IMR-90 (cell line): ENCODE data around the gene IRAK2. TPM values are rescaled to one million over a fixed set of nuclear protein-coding genes. Genes with fewer than 3 reads are reported as not detected.

Experiments used
- ATAC-seq: fragments of 200-7000 bp; cut with Tn5 transposase; 2 replicates; pipeline ENCODE4 v1.9.1; 2020; ENCODE audit warnings: low read depth, mild to moderate bottlenecking, moderate library complexity
- BruUV-seq: library from RNA; stranded (reverse); fragments of 400-500 nt; replicated peaks from 2 replicates; lab custom pipeline; 2021; lab: Mats Ljungman, UMichigan
- CTCF ChIA-PET: fragments of 300-600 bp; formaldehyde crosslinking; extraction: SDS; loops from one replicate; lab custom pipeline; 2021; ENCODE audit warnings: antibody characterized with exemption; lab: Yijun Ruan, JAX
- POLR2A ChIA-PET: fragments of 300-600 bp; sonication (Branson Sonifier 250); formaldehyde crosslinking; loops from one replicate; lab custom pipeline; 2022; ENCODE audit warnings: antibody characterized with exemption; ENCODE audit not compliant: unreplicated experiment; lab: Charles Lee
- DNase-seq: peaks from one replicate; pipeline ENCODE4 v3.0.0; 2013
- H2AFZ ChIP-seq: replicated peaks from 2 replicates; pipeline ENCODE3; 2013; ENCODE audit warnings: low read length, mild to moderate bottlenecking; ENCODE audit not compliant: poor library complexity
- H2AK5ac ChIP-seq: 2 replicates; pipeline ENCODE4 v1.6.1; 2013; ENCODE audit warnings: low read depth, low read length, inconsistent platforms
- H2AK9ac ChIP-seq: replicated peaks from 2 replicates; pipeline ENCODE3; 2013; ENCODE audit warnings: mild to moderate bottlenecking, low read depth, low read length, moderate library complexity; ENCODE audit not compliant: poor library complexity
- H2BK120ac ChIP-seq: 2 replicates; pipeline ENCODE4 v1.6.1; 2013; ENCODE audit warnings: low read depth, low read length, inconsistent platforms
- H2BK15ac ChIP-seq: 3 replicates; pipeline ENCODE4 v1.6.1; 2013; ENCODE audit warnings: low read depth, low read length, inconsistent platforms
- H2BK20ac ChIP-seq: 2 replicates; pipeline ENCODE4 v1.6.1; 2013; ENCODE audit warnings: low read depth, mild to moderate bottlenecking, inconsistent platforms, low read length, moderate library complexity
- H2BK5ac ChIP-seq: 2 replicates; pipeline ENCODE4 v1.6.1; 2013; ENCODE audit warnings: mild to moderate bottlenecking, low read depth, low read length, inconsistent platforms; ENCODE audit not compliant: poor library complexity, severe bottlenecking
- H3K14ac ChIP-seq: replicated peaks from 2 replicates; pipeline ENCODE4 v1.6.1; 2013; ENCODE audit warnings: low read depth, low read length, inconsistent platforms
- H3K18ac ChIP-seq: 2 replicates; pipeline ENCODE4 v1.6.1; 2013; ENCODE audit warnings: low read depth, low read length, control low read depth
- H3K23ac ChIP-seq: 2 replicates; pipeline ENCODE4 v1.6.1; 2013; ENCODE audit warnings: low read depth, low read length, inconsistent platforms
- H3K27ac ChIP-seq: 2 replicates; pipeline ENCODE4 v1.5.1; 2013; ENCODE audit warnings: mild to moderate bottlenecking, control low read depth, low read length; ENCODE audit not compliant: insufficient read depth
- H3K27me3 ChIP-seq: 2 replicates; pipeline ENCODE4 v1.6.1; 2013; ENCODE audit warnings: low read length; ENCODE audit not compliant: control insufficient read depth, insufficient read depth
- H3K36me3 ChIP-seq: 2 replicates; pipeline ENCODE4 v1.6.1; 2013; ENCODE audit warnings: low read length, mixed read lengths; ENCODE audit not compliant: control insufficient read depth, insufficient read depth
- H3K4ac ChIP-seq: 2 replicates; pipeline ENCODE4 v1.6.1; 2013; ENCODE audit warnings: low read depth, low read length, inconsistent platforms
- H3K4me1 ChIP-seq: 2 replicates; pipeline ENCODE4 v1.6.1; 2013; ENCODE audit warnings: low read length, mixed read lengths; ENCODE audit not compliant: control insufficient read depth, insufficient read depth
- H3K4me2 ChIP-seq: 2 replicates; pipeline ENCODE4 v1.6.1; 2013; ENCODE audit warnings: low read depth, mild to moderate bottlenecking, control low read depth, low read length, moderate library complexity
- H3K4me3 ChIP-seq: 2 replicates; pipeline ENCODE4 v1.5.1; 2013; ENCODE audit warnings: low read depth, mild to moderate bottlenecking, control low read depth, low read length, moderate library complexity; ENCODE audit not compliant: insufficient read depth
- H3K56ac ChIP-seq: 2 replicates; pipeline ENCODE4 v1.6.1; 2013; ENCODE audit warnings: low read length, inconsistent platforms; ENCODE audit not compliant: insufficient read depth; ENCODE audit errors: extremely low read depth
- H3K79me1 ChIP-seq, 2 experiments: 2 replicates each; pipeline ENCODE4 v1.6.1; 2013; ENCODE audit warnings: low read length in 2 of 2, inconsistent platforms in 1 of 2, low read depth in 1 of 2
- H3K9ac ChIP-seq: 2 replicates; pipeline ENCODE4 v1.6.1; 2013; ENCODE audit warnings: low read depth, low read length, control low read depth
- H3K9me1 ChIP-seq: 2 replicates; pipeline ENCODE4 v1.6.1; 2013; ENCODE audit warnings: low read length, inconsistent platforms; ENCODE audit not compliant: insufficient read depth
- H3K9me3 ChIP-seq: 2 replicates; pipeline ENCODE4 v1.6.1; 2013; ENCODE audit warnings: low read length; ENCODE audit not compliant: control insufficient read depth, insufficient read depth
- H4K20me1 ChIP-seq: 2 replicates; pipeline ENCODE4 v1.6.1; 2013; ENCODE audit warnings: low read length, inconsistent platforms; ENCODE audit not compliant: insufficient read depth
- H4K5ac ChIP-seq: 2 replicates; pipeline ENCODE4 v1.6.1; 2013; ENCODE audit warnings: mild to moderate bottlenecking, low read depth, low read length, control low read depth
- H4K8ac ChIP-seq, 2 experiments: 2 replicates each; pipeline ENCODE4 v1.6.1; 2013; ENCODE audit warnings: low read depth in 2 of 2, low read length in 2 of 2, control low read depth in 1 of 2, inconsistent platforms in 1 of 2
- H4K91ac ChIP-seq: 2 replicates; pipeline ENCODE4 v1.6.1; 2013; ENCODE audit warnings: low read depth, low read length, inconsistent platforms; ENCODE audit not compliant: insufficient read depth
- BHLHE40 ChIP-seq: fragments of 150-350 bp; IDR thresholded peaks from 2 replicates; pipeline ENCODE4 v1.6.1; 2016; ENCODE audit warnings: mild to moderate bottlenecking, low read depth, low read length
- CEBPB ChIP-seq: IDR thresholded peaks from 2 replicates; pipeline ENCODE4 v1.6.1; 2012; ENCODE audit warnings: low read depth, low read length, improper control_type of control experiment
- CHD1 ChIP-seq: IDR thresholded peaks from 2 replicates; pipeline ENCODE4 v1.6.1; 2012; ENCODE audit warnings: low read depth, low read length, improper control_type of control experiment
- FOS ChIP-seq: fragments of 150-350 bp; IDR thresholded peaks from 2 replicates; pipeline ENCODE4 v1.6.1; 2016; ENCODE audit warnings: low read depth, low read length
- MAFK ChIP-seq: IDR thresholded peaks from 2 replicates; pipeline ENCODE4 v1.6.1; 2012; ENCODE audit warnings: low read depth, low read length, improper control_type of control experiment
- MAZ ChIP-seq: IDR thresholded peaks from 2 replicates; pipeline ENCODE4 v1.6.1; 2012; ENCODE audit warnings: low read depth, mild to moderate bottlenecking, low read length, improper control_type of control experiment, moderate library complexity, borderline replicate concordance
- MXI1 ChIP-seq: IDR thresholded peaks from 2 replicates; pipeline ENCODE4 v1.6.1; 2012; ENCODE audit warnings: low read depth, mild to moderate bottlenecking, low read length, moderate library complexity, borderline replicate concordance
- NFE2L2 ChIP-seq: fragments of 150-350 bp; IDR thresholded peaks from 2 replicates; pipeline ENCODE4 v1.6.1; 2016; ENCODE audit warnings: low read depth, mild to moderate bottlenecking, low read length
- POLR2A ChIP-seq: IDR thresholded peaks from 2 replicates; pipeline ENCODE4 v1.6.1; 2012; ENCODE audit warnings: mild to moderate bottlenecking, low read depth, low read length
- RAD21 ChIP-seq: IDR thresholded peaks from 2 replicates; pipeline ENCODE4 v1.6.1; 2012; ENCODE audit warnings: low read length, improper control_type of control experiment
- RCOR1 ChIP-seq: IDR thresholded peaks from 2 replicates; pipeline ENCODE4 v1.6.1; 2012; ENCODE audit warnings: mild to moderate bottlenecking, low read length, improper control_type of control experiment; ENCODE audit not compliant: insufficient replicate concordance
- RFX5 ChIP-seq: IDR thresholded peaks from 2 replicates; pipeline ENCODE4 v1.8.0; 2012; ENCODE audit warnings: low read depth, mild to moderate bottlenecking, low read length, moderate library complexity
- SMC3 ChIP-seq: fragments of 150-350 bp; IDR thresholded peaks from 2 replicates; pipeline ENCODE4 v1.6.1; 2016; ENCODE audit warnings: low read depth, mild to moderate bottlenecking, antibody characterized with exemption, low read length, moderate library complexity
- WGBS, 2 experiments: methylation state at CpG; one replicate each; pipeline versions ENCODE4 v1.1.5 to v1.1.7; 2013; ENCODE audit warnings: missing lambda C conversion rate in 2 of 2; ENCODE audit not compliant: insufficient read length in 1 of 2; ENCODE audit errors: extremely low coverage in 2 of 2; 5-methylcytosine and 5-hydroxymethylcytosine counted together
- dilution Hi-C: fragments of 300-500 bp; cut with HindIII; formaldehyde crosslinking; loops from one replicate; pipeline ENCODE4 v1.14.3; 2018; ENCODE audit warnings: low sequenced_read_pairs; ENCODE audit not compliant: unreplicated experiment
- in situ Hi-C: fragments of 300-500 bp; cut with MboI; formaldehyde crosslinking; loops from 3 replicates; pipeline ENCODE4 v1.14.3; 2019; ENCODE audit warnings: low sequenced_read_pairs, inconsistent platforms, mixed read lengths
- intact Hi-C: fragments of 100-400 bp; cut with micrococcal nuclease; formaldehyde crosslinking; loops from 2 replicates; pipeline ENCODE4 v1.10.0; 2022
- polyA plus RNA-seq, 3 experiments: library from polyadenylated mRNA; depleted of rRNA; stranded (reverse); fragments of >200 nt; gene quantifications; 2 replicates each; pipeline ENCODE4 v1.2.3, GENCODE V29; 2012; ENCODE audit warnings: low replicate concordance in 1 of 3
- total RNA-seq: library from RNA; depleted of rRNA; stranded (reverse); fragments of >200 nt; gene quantifications from 2 replicates; pipeline ENCODE4 v1.2.3, GENCODE V29; 2012
- TF ChIP-seq, protein P1 (sequence below): conservative IDR thresholded peaks from 2 replicates; pipeline ENCODE4 v1.5.1; 2012; ENCODE audit warnings: mild to moderate bottlenecking, low read depth, low read length, improper control_type of control experiment
- TF ChIP-seq, protein P2 (sequence below): fragments of 150-350 bp; IDR thresholded peaks from 2 replicates; pipeline ENCODE4 v1.6.1; 2016; ENCODE audit warnings: low read depth, mild to moderate bottlenecking, low read length, moderate library complexity, borderline replicate concordance
- TF ChIP-seq, protein P3 (sequence below): fragments of 150-350 bp; IDR thresholded peaks from 2 replicates; pipeline ENCODE4 v1.6.1; 2017; ENCODE audit warnings: mild to moderate bottlenecking, antibody characterized with exemption, low read length, low read depth

IRAK2 gene
- total and polyA plus RNA-seq, 2 of the 4 experiments (the other 2 are of a cell fraction) = 6.9 to 8.1 TPM

DNA sequence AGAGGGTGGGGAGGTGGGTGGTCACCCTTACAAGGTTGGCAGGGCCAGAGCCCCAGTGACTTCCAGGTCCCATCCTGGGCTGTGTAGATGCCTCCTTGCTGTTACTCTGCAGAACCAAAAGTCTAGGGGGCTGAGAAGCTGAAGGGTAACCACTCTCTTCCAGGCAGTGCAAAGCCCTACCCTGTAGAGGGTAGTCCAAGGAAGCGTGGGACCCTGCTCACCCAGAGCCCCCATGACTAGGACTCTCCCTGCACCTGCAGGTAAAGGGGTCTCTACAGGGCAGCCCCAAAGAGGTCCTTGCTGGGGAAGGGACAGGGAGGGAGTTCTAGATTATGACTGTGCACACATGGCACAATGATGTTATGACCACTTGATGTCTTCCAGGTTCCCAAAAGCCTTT, 113.8 kb downstream of the IRAK2 start:
- Histone ChIP-seq H3K27ac (no peak overlapping the region), H3K9me3 (no peaks in the 10 kb centered on the region), H3K4me1 (no peaks in the 10 kb centered on the region), H2BK15ac (no peak overlapping the region), H4K91ac (no peak overlapping the region), H3K36me3 (peaks cover 38% of the 10 kb centered on the region), H3K56ac (no peak overlapping the region), H2AK5ac (no peak overlapping the region), H2AK9ac (no peak overlapping the region), H2BK120ac (no peak overlapping the region), H3K23ac (no peak overlapping the region), H4K8ac (no peak overlapping the region), H2BK20ac (no peak overlapping the region), H3K9me1 (no peaks in the 10 kb centered on the region; the same call in 1 of the 2 replicates), H4K5ac (no peak overlapping the region), H2AFZ (no peak overlapping the region), H3K14ac (no peak overlapping the region), H3K9ac (no peak overlapping the region), H3K79me1 (peaks cover 29 to 35% of the 10 kb centered on the region in 2 experiments), H3K27me3 (no peaks in the 10 kb centered on the region), H3K4me2 (no peak overlapping the region), H3K4me3 (no peak overlapping the region), H2BK5ac (no peak overlapping the region), H4K20me1 (peaks cover 30% of the 10 kb centered on the region), H3K18ac (no peak overlapping the region), H3K4ac (no peak overlapping the region)
- ATAC-seq (no peak), DNase-seq (no peak)
- intact Hi-C loops = no loop called here
- dilution Hi-C loops = no loop called here
- BruUV-seq = no TSS peak
- in situ Hi-C loops = no loop called here
- ChIA-PET CTCF (no interaction called here), POLR2A (no interaction called here)
- WGBS, 2 experiments = no CpG with 5 or more reads among the region's 1 CpG
- TF ChIP-seq RFX5 = no peak
- TF ChIP-seq FOS = no peak
- no peak for TF ChIP-seq SMC3
- TF ChIP-seq BHLHE40 = no peak
- TF ChIP-seq, protein P1, sequence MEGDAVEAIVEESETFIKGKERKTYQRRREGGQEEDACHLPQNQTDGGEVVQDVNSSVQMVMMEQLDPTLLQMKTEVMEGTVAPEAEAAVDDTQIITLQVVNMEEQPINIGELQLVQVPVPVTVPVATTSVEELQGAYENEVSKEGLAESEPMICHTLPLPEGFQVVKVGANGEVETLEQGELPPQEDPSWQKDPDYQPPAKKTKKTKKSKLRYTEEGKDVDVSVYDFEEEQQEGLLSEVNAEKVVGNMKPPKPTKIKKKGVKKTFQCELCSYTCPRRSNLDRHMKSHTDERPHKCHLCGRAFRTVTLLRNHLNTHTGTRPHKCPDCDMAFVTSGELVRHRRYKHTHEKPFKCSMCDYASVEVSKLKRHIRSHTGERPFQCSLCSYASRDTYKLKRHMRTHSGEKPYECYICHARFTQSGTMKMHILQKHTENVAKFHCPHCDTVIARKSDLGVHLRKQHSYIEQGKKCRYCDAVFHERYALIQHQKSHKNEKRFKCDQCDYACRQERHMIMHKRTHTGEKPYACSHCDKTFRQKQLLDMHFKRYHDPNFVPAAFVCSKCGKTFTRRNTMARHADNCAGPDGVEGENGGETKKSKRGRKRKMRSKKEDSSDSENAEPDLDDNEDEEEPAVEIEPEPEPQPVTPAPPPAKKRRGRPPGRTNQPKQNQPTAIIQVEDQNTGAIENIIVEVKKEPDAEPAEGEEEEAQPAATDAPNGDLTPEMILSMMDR = no peak
- TF ChIP-seq NFE2L2 = no peak
- TF ChIP-seq RCOR1 = no peak
- no peak for TF ChIP-seq MXI1
- no peak for TF ChIP-seq POLR2A
- TF ChIP-seq MAZ = no peak
- TF ChIP-seq, protein P2, sequence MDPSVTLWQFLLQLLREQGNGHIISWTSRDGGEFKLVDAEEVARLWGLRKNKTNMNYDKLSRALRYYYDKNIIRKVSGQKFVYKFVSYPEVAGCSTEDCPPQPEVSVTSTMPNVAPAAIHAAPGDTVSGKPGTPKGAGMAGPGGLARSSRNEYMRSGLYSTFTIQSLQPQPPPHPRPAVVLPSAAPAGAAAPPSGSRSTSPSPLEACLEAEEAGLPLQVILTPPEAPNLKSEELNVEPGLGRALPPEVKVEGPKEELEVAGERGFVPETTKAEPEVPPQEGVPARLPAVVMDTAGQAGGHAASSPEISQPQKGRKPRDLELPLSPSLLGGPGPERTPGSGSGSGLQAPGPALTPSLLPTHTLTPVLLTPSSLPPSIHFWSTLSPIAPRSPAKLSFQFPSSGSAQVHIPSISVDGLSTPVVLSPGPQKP = no peak
- TF ChIP-seq RAD21 = no peak
- no peak for TF ChIP-seq MAFK
- TF ChIP-seq, protein P3, sequence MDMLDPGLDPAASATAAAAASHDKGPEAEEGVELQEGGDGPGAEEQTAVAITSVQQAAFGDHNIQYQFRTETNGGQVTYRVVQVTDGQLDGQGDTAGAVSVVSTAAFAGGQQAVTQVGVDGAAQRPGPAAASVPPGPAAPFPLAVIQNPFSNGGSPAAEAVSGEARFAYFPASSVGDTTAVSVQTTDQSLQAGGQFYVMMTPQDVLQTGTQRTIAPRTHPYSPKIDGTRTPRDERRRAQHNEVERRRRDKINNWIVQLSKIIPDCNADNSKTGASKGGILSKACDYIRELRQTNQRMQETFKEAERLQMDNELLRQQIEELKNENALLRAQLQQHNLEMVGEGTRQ = no peak
- no peak for TF ChIP-seq CEBPB
- TF ChIP-seq CHD1 = no peak
